AG20443 (cell line): ENCODE measurements around the gene HEXIM2.

Experiments used
- DNase-seq: peaks from one replicate; pipeline ENCODE4 v3.0.0; 2012; ENCODE audit warnings: low spot score, mixed read lengths

Gene HEXIM2

GRCh38 chr17:45144199-45145034 lies 17.3 kb upstream of the HEXIM2 start:
- peak; percentile 64 for DNase-seq

DNA sequence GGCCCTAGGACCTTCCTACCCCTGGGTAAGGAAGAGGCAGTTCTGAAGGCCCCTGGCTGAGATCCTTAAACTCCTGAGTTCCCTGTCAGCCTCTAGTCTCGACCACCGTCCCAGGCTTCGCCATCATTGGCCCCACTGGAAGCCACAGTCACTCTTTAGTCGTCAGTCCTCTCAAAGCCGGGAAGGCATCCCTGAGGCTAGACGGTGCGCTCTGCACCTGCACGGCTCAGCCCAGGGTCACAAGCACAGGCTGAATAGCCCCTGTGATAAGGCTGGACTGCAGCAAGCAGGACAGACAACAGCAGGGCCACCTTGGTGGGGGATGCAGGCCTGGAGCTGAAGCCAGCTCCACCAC lies 16.7 kb upstream of the HEXIM2 start:
- DNase-seq = no peak

- no peak for DNase-seq
These were observed 15.5 kb upstream of the HEXIM2 start for GRCh38 chr17:45146166-45146565.

- no peak for DNase-seq
These were observed 15.1 kb upstream of the HEXIM2 start for GRCh38 chr17:45146592-45146889.

- DNase-seq = peak; percentile 55
These were observed 14.6 kb upstream of the HEXIM2 start for GRCh38 chr17:45146890-45147580.

DNA sequence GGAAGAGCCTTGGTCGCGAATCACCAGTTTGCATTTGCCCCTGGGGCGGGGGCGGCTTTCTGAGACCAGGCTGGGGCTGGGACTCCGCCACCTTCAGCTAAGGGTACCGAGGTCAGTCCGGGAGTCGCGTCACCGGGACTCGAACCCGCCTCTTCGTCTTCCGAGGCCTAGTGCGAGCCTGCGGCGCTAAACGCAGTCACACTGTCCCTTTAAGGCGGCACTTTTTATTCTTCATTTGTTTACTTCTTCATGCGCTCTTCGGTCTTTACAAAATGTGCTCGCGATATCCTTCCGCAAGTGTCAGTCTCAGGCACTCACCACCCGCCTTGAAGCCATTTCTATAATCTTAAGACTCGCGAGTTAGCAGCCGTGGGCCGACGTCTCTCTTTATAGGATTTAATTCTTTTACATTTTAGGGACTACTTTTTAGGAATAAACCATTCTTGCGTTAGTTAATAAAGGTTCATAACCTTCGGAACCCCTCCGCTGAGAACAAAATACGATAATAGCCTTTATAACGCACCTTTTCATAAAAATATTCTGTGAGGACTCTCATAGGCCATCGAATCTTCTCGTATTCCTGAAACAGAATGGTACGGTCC lies 14.0 kb upstream of the HEXIM2 start:
- peak; percentile 59 for DNase-seq

GRCh38 chr17:45148183-45149036 lies 13.3 kb upstream of the HEXIM2 start, which contains the start of gene HEXIM1:
Gene HEXIM1, plus strand, starts transcription at chr17:45148475. Its CDS starts 716 bp downstream, at chr17:45149191.
- peak; percentile 96 for DNase-seq

- DNase-seq = peak; percentile 81
These were observed 12.5 kb upstream of the HEXIM2 start for GRCh38 chr17:45149037-45149668.

DNA sequence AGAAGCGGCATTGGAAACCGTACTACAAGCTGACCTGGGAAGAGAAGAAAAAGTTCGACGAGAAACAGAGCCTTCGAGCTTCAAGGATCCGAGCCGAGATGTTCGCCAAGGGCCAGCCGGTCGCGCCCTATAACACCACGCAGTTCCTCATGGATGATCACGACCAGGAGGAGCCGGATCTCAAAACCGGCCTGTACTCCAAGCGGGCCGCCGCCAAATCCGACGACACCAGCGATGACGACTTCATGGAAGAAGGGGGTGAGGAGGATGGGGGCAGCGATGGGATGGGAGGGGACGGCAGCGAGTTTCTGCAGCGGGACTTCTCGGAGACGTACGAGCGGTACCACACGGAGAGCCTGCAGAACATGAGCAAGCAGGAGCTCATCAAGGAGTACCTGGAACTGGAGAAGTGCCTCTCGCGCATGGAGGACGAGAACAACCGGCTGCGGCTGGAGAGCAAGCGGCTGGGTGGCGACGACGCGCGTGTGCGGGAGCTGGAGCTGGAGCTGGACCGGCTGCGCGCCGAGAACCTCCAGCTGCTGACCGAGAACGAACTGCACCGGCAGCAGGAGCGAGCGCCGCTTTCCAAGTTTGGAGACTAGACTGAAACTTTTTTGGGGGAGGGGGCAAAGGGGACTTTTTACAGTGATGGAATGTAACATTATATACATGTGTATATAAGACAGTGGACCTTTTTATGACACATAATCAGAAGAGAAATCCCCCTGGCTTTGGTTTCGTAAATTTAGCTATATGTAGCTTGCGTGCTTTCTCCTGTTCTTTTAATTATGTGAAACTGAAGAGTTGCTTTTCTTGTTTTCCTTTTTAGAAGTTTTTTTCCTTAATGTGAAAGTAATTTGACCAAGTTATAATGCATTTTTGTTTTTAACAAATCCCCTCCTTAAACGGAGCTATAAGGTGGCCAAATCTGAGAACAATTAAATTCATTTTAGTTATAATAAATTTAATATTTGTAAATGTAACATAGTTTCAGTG lies 11.7 kb upstream of the HEXIM2 start:
- DNase-seq = peak; percentile 45

DNA sequence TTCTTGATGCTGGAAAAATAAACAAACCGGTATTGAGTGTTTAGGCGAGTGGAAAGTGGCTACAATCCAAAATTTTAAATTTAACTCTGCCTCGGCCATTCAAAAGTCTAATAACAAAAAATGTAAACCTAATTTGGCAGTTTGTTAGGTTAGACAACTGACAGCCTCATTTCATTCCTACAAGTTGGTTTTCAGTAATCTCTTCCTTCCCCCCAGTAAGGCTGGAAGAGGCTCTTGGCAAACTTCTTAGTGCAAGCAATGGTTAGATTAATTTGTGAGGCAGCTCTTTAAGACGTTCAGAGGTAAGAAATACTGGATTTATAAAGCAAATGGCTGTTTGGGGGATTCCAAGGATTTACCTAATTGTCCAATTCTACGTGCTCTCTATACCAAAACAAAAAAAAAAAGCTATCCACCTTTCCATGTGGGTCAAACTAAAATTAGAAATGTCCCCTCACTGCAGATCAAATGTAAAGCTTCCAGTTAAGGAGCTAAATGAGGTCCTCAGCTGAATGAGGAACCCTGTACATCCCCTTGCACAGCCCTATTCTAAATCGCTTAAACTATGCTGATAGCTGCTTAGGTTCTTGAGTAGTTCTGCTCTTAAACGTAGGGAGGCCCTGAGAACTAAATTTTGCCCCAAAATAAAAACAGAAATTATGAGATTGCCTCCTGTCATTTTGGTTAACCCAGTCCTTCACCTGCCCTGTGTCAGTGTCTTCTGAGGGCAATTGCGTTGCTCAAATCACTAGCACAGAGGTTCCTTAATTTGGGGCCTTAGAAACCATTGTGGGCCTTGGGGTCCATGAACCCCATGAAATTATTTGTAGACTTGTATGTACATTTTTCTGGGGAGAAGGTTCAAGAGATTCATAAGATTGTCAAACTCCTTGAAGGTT lies 10.5 kb upstream of the HEXIM2 start:
- DNase-seq = no peak

GRCh38 chr17:45155029-45155428 lies 6.6 kb upstream of the HEXIM2 start:
- no peak for DNase-seq

- DNase-seq = no peak
These were observed 6.2 kb upstream of the HEXIM2 start for GRCh38 chr17:45155483-45155882.

DNA sequence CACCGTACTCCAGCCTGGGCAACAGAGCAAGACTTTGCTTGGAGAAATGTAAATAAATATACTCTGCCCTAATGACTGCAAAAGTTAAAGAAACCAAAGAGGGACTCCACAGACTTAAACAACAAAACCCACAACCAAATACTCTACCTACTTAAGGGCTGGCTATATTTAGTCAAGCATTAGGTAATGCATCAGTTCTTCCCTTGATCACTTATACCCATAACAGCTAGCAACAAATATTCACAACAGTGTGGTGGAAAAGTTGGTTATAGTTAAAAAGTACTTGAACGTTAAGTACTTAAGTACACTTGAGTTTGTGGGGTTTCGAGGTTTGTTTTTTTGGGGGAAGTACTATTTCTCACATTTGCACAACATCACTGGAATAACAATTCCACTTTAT lies 5.4 kb upstream of the HEXIM2 start:
- DNase-seq = no peak

GRCh38 chr17:45160447-45161287 lies 1.0 kb upstream of the HEXIM2 start:
- peak; percentile 63 for DNase-seq

- no peak for DNase-seq
These were observed 481 bp downstream of the HEXIM2 start for GRCh38 chr17:45162025-45162687.

DNA sequence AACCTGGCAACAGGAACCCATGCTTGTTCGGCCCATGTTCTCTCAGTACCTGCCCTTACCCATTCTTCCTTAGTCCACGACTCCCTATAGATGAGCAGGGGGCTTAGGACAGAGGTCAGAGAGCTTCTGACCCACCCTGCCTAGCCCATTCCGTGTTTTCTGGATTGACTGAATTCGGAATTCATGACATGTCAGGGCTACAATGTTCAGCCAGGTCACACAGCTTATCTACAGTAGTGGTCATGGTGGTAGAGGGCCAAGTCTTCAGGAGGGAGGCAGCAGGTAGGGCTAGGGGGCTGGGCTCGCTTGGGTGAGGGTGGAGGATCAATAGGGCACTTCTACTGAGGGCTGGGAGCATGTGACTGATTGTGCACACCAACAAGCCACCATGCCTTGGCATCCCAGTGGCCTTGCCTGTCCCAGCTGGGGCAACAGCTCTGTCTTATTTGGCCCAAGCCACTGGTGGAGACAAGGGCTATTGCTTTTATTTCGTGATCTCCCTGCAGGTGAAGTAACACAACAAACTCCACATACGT lies 3.1 kb downstream of the HEXIM2 start:
- DNase-seq = no peak

DNA sequence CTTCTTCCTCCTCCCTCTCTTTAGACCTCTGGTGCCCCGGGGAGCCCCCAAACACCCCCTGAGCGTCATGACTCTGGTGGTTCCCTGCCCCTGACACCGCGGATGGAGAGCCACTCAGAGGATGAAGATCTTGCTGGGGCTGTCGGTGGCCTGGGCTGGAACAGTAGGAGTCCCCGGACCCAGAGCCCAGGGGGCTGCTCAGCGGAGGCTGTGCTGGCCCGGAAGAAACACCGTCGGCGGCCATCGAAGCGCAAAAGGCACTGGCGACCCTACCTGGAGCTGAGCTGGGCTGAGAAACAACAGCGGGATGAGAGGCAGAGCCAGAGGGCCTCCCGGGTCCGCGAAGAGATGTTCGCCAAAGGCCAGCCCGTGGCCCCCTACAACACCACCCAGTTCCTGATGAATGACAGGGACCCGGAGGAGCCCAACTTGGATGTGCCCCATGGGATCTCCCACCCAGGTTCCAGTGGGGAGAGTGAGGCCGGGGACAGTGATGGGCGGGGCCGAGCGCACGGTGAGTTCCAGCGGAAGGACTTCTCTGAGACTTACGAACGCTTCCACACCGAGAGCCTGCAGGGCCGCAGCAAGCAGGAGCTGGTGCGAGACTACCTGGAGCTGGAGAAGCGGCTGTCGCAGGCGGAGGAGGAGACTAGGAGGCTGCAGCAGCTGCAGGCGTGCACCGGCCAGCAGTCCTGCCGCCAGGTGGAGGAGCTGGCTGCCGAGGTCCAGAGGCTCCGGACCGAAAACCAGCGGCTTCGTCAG lies 7.5 kb downstream of the HEXIM2 start:
- no peak for DNase-seq
